Measurements from ENCODE around the gene MACIR. TPM values are rescaled to one million over a fixed set of nuclear protein-coding genes. Genes with fewer than 3 reads are reported as not detected.

MACIR gene
- polyA plus RNA-seq, 3 donors, result 19.5 to 21.5 (median 19.7) TPM

- DNase-seq (ENCODE audit: extremely low read depth in 1 of 11, low read depth in 9 of 11, low spot score in 4 of 11), result no peak
Observed at GRCh38 chr5:103234239-103234975, 24.2 kb upstream of the MACIR start.

GRCh38 chr5:103235891-103236290 lies 22.7 kb upstream of the MACIR start:
- no peak for DNase-seq (ENCODE audit: extremely low read depth in 1 of 11, low read depth in 9 of 11, low spot score in 4 of 11)

- no peak for DNase-seq (ENCODE audit: extremely low read depth in 1 of 11, low read depth in 9 of 11, low spot score in 4 of 11)
Observed at GRCh38 chr5:103237778-103238177, 20.8 kb upstream of the MACIR start.

- DNase-seq (ENCODE audit: extremely low read depth in 1 of 11, low read depth in 9 of 11, low spot score in 4 of 11), result no peak
Observed at GRCh38 chr5:103243665-103244064, 14.9 kb upstream of the MACIR start.

GRCh38 chr5:103244398-103244797 lies 14.2 kb upstream of the MACIR start:
- DNase-seq (ENCODE audit: extremely low read depth in 1 of 11, low read depth in 9 of 11, low spot score in 4 of 11), result no peak

- no peak for DNase-seq (ENCODE audit: extremely low read depth in 1 of 11, low read depth in 9 of 11, low spot score in 4 of 11)
Observed at GRCh38 chr5:103245761-103246160, 12.8 kb upstream of the MACIR start.

GRCh38 chr5:103247118-103247517 lies 11.4 kb upstream of the MACIR start:
- no peak for DNase-seq (ENCODE audit: extremely low read depth in 1 of 11, low read depth in 9 of 11, low spot score in 4 of 11)

GRCh38 chr5:103249068-103249467 lies 9.5 kb upstream of the MACIR start:
- DNase-seq (ENCODE audit: extremely low read depth in 1 of 11, low read depth in 9 of 11, low spot score in 4 of 11), result no peak

GRCh38 chr5:103254921-103255320 lies 3.6 kb upstream of the MACIR start:
- DNase-seq (ENCODE audit: extremely low read depth in 1 of 11, low read depth in 9 of 11, low spot score in 4 of 11), result no peak

GRCh38 chr5:103255691-103256090 lies 2.9 kb upstream of the MACIR start:
- no peak for DNase-seq (ENCODE audit: extremely low read depth in 1 of 11, low read depth in 9 of 11, low spot score in 4 of 11)

- DNase-seq (ENCODE audit: extremely low read depth in 1 of 11, low read depth in 9 of 11, low spot score in 4 of 11), result no peak
Observed at GRCh38 chr5:103256178-103256577, 2.4 kb upstream of the MACIR start.

GRCh38 chr5:103258957-103259704 lies 568 bp downstream of the MACIR start:
- DNase-seq (ENCODE audit: extremely low read depth in 1 of 11, low read depth in 9 of 11, low spot score in 4 of 11), result peak in 10 of 11 donors; percentile 8 to 56 (median 37)

GRCh38 chr5:103259705-103260355 lies 1.3 kb downstream of the MACIR start:
- peak in 8 of 11 donors; percentile 1 to 48 (median 24) for DNase-seq (ENCODE audit: extremely low read depth in 1 of 11, low read depth in 9 of 11, low spot score in 4 of 11)

- DNase-seq (ENCODE audit: extremely low read depth in 1 of 11, low read depth in 9 of 11, low spot score in 4 of 11), result no peak
Observed at GRCh38 chr5:103260951-103261350, 2.4 kb downstream of the MACIR start.

- DNase-seq (ENCODE audit: extremely low read depth in 1 of 11, low read depth in 9 of 11, low spot score in 4 of 11), result no peak
Observed at GRCh38 chr5:103262422-103262871, 3.9 kb downstream of the MACIR start.

- no peak for DNase-seq (ENCODE audit: extremely low read depth in 1 of 11, low read depth in 9 of 11, low spot score in 4 of 11)
Observed at GRCh38 chr5:103263054-103263453, 4.5 kb downstream of the MACIR start.

- no peak for DNase-seq (ENCODE audit: extremely low read depth in 1 of 11, low read depth in 9 of 11, low spot score in 4 of 11)
Observed at GRCh38 chr5:103264508-103264907, 5.9 kb downstream of the MACIR start.

- DNase-seq (ENCODE audit: extremely low read depth in 1 of 11, low read depth in 9 of 11, low spot score in 4 of 11), result no peak
Observed at GRCh38 chr5:103270581-103270980, 12.0 kb downstream of the MACIR start.

GRCh38 chr5:103271570-103272289 lies 13.2 kb downstream of the MACIR start:
- DNase-seq (ENCODE audit: extremely low read depth in 1 of 11, low read depth in 9 of 11, low spot score in 4 of 11), result no peak

Data from renal cortex interstitium (tissue), 11 donors.